ENCODE results near the gene ERBB4. TPM values are rescaled to one million over a fixed set of nuclear protein-coding genes. Genes with fewer than 3 reads are reported as not detected.

Gene ERBB4
- polyA plus RNA-seq, 2 of the 4 experiments (the other 2 are of a cell fraction), result not detected

- no peak overlapping the region for H3K27ac ChIP-seq
- ATAC-seq, result no peak
- no peak for TF ChIP-seq RNF2 (IDR thresholded peaks at IDR 0.05; ENCODE audit: borderline replicate concordance, low read depth)
- CTCF ChIA-PET, result no interaction called here
- no peaks in the 10 kb centered on the region for H3K9me3 ChIP-seq
- POLR2A ChIA-PET, result no interaction called here
- WGBS (ENCODE audit: missing lambda C conversion rate), result 21% methylated on average over 3 of the region's 3 CpGs
- FAIRE-seq, result no peak
- no peak overlapping the region for H3K4me2 ChIP-seq
- no peak overlapping the region for H3K4me3 ChIP-seq
- no peaks in the 10 kb centered on the region for H3K4me1 ChIP-seq
- DNase-seq (ENCODE audit: low read depth in 1 of 2, low spot score in 1 of 2), result no peak
These were observed 358.1 kb downstream of the ERBB4 start for GRCh38 chr2:212180408-212181083.

- H3K4me3 ChIP-seq, result no peak overlapping the region
- H3K4me2 ChIP-seq, result no peak overlapping the region
- CTCF ChIA-PET, result no interaction called here
- ATAC-seq (no peak), DNase-seq (ENCODE audit: low read depth in 1 of 2, low spot score in 1 of 2) (no peak), FAIRE-seq (no peak)
- H3K4me1 ChIP-seq, result no peaks in the 10 kb centered on the region
- H3K27ac ChIP-seq, result no peak overlapping the region
- WGBS (ENCODE audit: missing lambda C conversion rate), result 38% methylated on average over 2 of the region's 2 CpGs
- H3K9me3 ChIP-seq, result no peaks in the 10 kb centered on the region; the same call in 2 of the 3 replicates
- POLR2A ChIA-PET, result no interaction called here
- no peak for TF ChIP-seq ESRRA (IDR thresholded peaks at IDR 0.05; ENCODE audit: borderline replicate concordance, low read length)
- no peak for TF ChIP-seq POLR2AphosphoS2 (conservative IDR thresholded peaks at IDR 0.05; ENCODE audit: low read length)
- TF ChIP-seq HEYL (CRISPR knock-in tag; IDR thresholded peaks at IDR 0.05), result no peak
- no peak for TF ChIP-seq HES2 (IDR thresholded peaks at IDR 0.05)
- no peak for TF ChIP-seq CEBPB (IDR thresholded peaks at IDR 0.05)
- no peak for TF ChIP-seq ZSCAN20 (CRISPR knock-in tag; IDR thresholded peaks at IDR 0.05)
- TF ChIP-seq EHF (CRISPR knock-in tag; IDR thresholded peaks at IDR 0.05), result no peak
- no peak for TF ChIP-seq FOSL2 (IDR thresholded peaks at IDR 0.05)
- no peak for TF ChIP-seq FOSL2 (CRISPR knock-in tag; IDR thresholded peaks at IDR 0.05)
- no peak for TF ChIP-seq HMGXB4 (CRISPR knock-in tag; IDR thresholded peaks at IDR 0.05; ENCODE audit: borderline replicate concordance)
- TF ChIP-seq ZC3H11A (IDR thresholded peaks at IDR 0.05), result no peak
- TF ChIP-seq MAFK (IDR thresholded peaks at IDR 0.05; ENCODE audit: partially characterized antibody), result no peak
- no peak for TF ChIP-seq BCL3 (IDR thresholded peaks at IDR 0.05)
- no peak for TF ChIP-seq JUNB (IDR thresholded peaks at IDR 0.05)
- TF ChIP-seq NFE2L2 (conservative IDR thresholded peaks at IDR 0.05; ENCODE audit: low read length), result no peak
- TF ChIP-seq GATA3 (IDR thresholded peaks at IDR 0.05; ENCODE audit: borderline replicate concordance), result no peak
- TF ChIP-seq PHF8 (IDR thresholded peaks at IDR 0.05; ENCODE audit: borderline replicate concordance, low read depth), result no peak
- TF ChIP-seq ATOH8 (CRISPR knock-in tag; IDR thresholded peaks at IDR 0.05; ENCODE audit: low read depth), result no peak
- TF ChIP-seq MAX (IDR thresholded peaks at IDR 0.05), result no peak
- TF ChIP-seq ZNF302 (CRISPR knock-in tag; IDR thresholded peaks at IDR 0.05), result no peak
These were observed 360.9 kb downstream of the ERBB4 start for GRCh38 chr2:212177724-212178123.
